Measurements from ENCODE around the gene CCDC30.

Gene CCDC30

GRCh38 chr1:42462828-42463763 lies at the start of gene CCDC30:
CCDC30 (plus strand) TSS chr1:42463286; CDS start chr1:42480552, 17,266 bp downstream.
- ATAC-seq = peak; percentile 100
- peak; percentile 92 for DNase-seq

- ATAC-seq (no peak), DNase-seq (no peak)
Measured at GRCh38 chr1:42414551-42415496, 48.3 kb upstream of the CCDC30 start.

DNA sequence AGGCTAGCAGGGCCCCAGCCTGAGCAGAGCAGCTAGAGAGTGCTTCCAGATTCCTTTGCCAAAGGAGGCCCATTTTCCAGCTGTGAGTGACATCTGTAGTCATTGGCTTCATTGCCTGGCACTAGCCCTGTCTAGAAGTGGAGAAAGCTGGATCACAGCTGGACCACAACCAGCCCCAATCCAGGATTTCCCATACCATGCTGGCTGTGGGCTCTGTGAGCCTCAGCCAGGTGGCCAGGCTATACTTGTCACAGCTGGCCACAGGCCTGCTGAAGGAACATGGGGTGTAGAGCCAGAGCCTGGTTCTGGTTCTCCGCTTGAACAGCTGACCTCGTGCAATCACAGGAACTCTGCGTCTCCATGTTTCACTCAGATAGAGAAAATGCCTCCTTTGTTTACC lies 45.9 kb upstream of the CCDC30 start:
- no peak for DNase-seq

GRCh38 chr1:42418516-42418915 lies 44.6 kb upstream of the CCDC30 start:
- DNase-seq (no peak), ATAC-seq (no peak)

More for the DNA sequence above, 45.9 kb upstream of the CCDC30 start:
- no peak for ATAC-seq

DNA sequence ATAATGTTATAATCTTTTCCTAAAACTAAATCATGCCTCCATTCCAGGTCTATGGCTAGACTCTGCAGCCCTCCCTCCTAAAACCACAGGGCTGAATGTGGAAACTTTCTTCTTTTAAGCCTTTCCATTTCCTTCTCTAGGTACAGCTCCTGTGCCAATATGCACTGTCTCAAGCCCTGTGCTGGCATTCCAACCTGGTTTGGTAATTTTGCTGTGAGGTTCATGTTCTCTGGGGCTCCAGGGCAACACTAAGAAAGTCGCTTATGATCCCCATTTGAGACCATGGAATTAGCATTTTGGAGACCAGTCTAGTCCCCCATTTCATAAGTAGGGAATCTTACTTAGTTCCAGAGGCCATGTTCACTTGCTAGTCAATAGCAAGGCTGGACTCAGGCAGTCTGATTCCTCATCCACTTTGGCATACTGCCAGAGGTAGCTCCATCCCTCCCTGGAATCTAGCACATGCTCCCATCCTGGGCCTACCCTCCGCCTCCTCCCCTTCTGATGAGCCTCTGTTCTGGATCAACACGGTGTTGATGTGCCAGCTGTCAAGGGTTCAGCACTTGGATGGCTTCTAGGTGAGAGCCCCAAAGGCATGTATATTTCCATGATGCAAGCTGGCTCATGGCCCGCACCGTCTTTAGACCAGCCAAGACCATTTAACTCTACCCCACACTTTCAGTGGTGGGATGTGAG lies 43.8 kb upstream of the CCDC30 start:
- no peak for DNase-seq

GRCh38 chr1:42420121-42420520 lies 43.0 kb upstream of the CCDC30 start:
- ATAC-seq = no peak

More for the DNA sequence above, 43.8 kb upstream of the CCDC30 start:
- ATAC-seq = no peak

GRCh38 chr1:42420911-42421585 lies 42.0 kb upstream of the CCDC30 start:
- ATAC-seq = no peak
- DNase-seq = no peak

More at GRCh38 chr1:42420121-42420520, 43.0 kb upstream of the CCDC30 start:
- DNase-seq = no peak

GRCh38 chr1:42422737-42423136 lies 40.3 kb upstream of the CCDC30 start:
- ATAC-seq = no peak
- DNase-seq = no peak

DNA sequence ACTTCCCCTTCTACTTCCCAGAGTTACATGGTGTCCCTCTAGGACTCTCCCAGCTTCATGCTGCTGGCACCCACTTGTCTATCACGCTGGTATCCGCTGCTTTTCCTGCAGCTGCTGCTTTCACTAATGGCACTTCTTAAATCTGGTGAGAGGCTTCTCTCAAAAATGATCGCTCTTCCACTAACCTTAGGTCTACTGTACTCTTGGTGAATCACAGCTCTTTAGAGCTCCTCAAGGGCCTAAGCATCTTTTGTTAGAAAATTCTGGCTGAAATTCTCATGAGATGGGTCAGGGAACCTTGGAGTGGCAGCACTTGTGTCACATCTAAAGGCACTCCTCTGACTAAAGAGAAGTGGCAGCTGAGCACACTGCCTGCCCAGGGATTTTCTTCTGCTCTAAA lies 39.4 kb upstream of the CCDC30 start:
- DNase-seq (no peak), ATAC-seq (no peak)

GRCh38 chr1:42424201-42424600 lies 38.9 kb upstream of the CCDC30 start:
- ATAC-seq (no peak), DNase-seq (no peak)

DNA sequence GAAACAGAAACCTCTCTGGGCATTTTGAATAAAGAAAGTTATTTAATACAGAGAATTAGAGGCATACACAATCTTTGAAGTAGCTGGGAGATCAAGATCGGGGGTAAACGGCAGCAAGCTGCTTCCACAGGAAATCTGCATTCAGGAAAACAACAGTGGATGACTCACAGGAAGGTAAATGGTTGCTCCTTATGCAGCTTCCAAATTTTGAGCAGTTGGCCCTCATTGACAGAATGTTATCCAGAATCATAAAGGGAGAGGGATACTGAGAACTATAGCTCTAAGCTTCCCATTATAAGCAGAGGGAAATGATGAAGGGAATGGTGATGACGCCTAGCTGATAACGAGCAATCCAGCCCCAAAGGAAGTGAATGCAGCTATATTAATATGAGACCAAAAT lies 35.8 kb upstream of the CCDC30 start:
- DNase-seq = no peak
- no peak for ATAC-seq

- no peak for DNase-seq
- no peak for ATAC-seq
Measured at GRCh38 chr1:42429603-42430002, 33.5 kb upstream of the CCDC30 start.

DNA sequence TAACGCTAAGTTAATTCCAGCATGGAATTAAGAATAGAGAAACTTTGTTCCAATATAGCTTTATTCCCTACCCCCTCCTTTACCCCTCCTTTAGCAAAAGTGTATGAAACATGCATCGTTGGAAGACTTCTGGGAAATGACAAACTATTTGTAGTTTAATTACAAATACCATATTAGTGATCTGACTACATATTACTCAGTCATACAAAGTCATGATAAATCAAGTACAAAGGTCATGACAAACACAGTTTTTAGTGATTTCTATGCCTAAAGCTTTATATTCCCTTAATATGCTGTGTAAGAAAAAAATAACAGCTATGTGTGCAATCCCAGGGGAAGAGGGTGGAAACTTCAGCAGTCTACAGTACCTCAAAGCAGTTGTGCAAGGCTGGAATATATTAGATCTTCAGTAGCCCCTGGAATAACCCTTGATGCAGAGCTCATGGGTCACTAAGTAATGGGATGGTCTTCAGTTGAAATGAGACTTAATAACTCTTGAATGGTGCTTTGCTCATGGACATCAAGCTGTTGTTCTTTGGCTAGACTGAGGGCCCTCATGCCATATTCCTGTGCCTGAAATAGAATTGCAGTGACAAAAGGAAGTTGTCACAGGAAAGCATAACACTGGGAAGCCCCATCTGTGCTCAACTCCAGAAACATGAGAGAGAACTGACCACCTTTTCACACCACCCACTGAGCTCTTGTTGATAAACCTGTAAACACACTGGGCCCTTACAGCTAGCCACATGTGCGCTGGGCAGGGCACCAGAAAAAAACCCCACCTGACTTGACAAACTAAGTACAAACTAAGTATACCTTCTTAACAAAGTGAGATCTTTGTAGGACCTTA lies 32.6 kb upstream of the CCDC30 start:
- DNase-seq (no peak), ATAC-seq (no peak)

DNA sequence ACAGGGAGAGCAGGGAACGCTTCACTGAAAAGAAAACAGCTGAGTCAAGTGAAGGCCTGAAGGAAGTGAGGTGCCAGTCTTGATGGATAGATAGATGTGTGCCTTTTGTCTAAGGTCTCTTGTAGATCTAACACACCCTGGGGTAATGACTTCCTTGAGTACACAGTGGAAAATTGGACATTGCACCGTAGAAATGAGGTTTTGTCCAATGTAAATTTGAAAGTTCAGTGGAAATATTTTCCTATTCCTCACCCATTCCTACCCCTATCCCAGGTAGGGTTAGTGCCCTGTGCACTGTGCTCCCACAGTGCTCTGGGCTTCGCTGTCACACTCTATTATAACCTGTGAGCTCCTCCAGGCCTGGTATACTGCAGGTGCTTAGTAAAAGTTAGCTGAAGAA lies 31.6 kb upstream of the CCDC30 start:
- ATAC-seq (no peak), DNase-seq (no peak)

DNA sequence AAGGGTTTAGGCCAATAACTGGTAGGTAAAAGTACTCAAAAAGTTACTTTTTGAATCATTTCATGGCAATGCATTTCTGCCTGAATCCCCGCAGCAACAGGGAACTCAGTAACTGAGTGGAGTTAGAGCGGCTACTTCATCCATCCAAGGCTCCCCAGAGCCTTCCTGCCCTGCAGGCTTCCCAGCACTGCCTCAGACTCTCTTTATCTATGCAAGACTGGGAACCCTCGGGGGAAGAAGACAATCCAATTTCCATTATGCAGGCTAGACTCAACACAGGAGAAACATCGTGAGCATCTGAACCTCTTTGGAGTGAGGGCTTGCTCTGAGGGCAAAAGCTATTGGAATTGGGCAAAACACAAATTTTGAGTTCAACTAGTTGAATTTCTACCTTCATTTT lies 30.4 kb upstream of the CCDC30 start:
- DNase-seq = no peak
- ATAC-seq = no peak

GRCh38 chr1:42433369-42433768 lies 29.7 kb upstream of the CCDC30 start:
- no peak for ATAC-seq

DNA sequence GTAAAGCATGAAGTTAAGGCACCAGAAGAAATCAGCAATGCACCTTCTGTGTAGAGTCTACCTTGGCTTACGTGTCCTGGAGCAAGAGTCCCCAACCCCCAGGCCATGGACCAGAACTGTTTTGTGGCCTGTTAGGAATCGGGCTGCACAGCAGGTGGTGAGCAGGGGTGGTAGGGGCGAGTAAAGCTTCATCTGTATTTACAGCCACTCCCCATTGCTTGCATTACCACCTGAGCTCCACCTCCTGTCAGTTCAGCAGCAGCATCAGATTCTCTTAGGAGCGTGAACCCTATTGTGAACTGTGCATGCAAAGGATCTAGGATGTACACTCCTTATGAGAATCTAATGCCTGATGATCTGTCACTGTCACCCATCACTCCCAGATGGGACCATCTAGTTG lies 28.7 kb upstream of the CCDC30 start:
- ATAC-seq (no peak), DNase-seq (no peak)

More at GRCh38 chr1:42433369-42433768, 29.7 kb upstream of the CCDC30 start:
- DNase-seq = no peak

DNA sequence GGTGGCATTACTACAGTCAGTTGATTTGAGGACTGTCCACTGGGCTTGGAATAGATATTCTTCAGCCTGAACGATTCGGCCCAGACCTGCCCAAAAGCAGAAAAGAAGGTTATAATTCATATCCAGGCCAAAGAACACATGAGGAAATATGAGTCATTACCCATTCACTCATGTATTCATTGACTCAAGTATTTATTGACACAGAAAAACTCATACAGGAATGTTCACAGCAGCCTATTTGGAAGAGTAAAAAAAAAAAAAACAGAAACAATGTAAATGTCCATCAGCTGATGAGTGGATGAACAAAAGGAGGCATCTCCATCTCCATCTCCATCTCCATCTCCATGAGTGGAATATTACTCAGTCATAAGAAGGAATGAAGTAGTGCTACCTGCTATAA lies 23.1 kb upstream of the CCDC30 start:
- no peak for ATAC-seq
- no peak for DNase-seq

- DNase-seq (no peak), ATAC-seq (no peak)
Measured at GRCh38 chr1:42442662-42443061, 20.4 kb upstream of the CCDC30 start.

GRCh38 chr1:42449256-42449655 lies 13.8 kb upstream of the CCDC30 start:
- ATAC-seq (no peak), DNase-seq (no peak)

- ATAC-seq = no peak
- DNase-seq = no peak
Measured at GRCh38 chr1:42450061-42450460, 13.0 kb upstream of the CCDC30 start.
